Activated naive CD4-positive, alpha-beta T cell treated with anti-CD3 and anti-CD28 coated beads, Interleukin-2, amount 50 U/mL, for 16 hours (primary cell): ENCODE results near the gene CYP4F11.
"Not testable (repeated sequence)": the region's sequence is repeated elsewhere in the genome, so short reads cannot be mapped to it uniquely, and the experiment has no call there.

Experiments used
- DNase-seq: peaks from one replicate; pipeline ENCODE4 v3.0.0-alpha.2; 2020

The CYP4F11 gene

GRCh38 chr19:15934332-15935078 lies at the start of gene CYP4F11:
Gene CYP4F11 (minus strand): TSS chr19:15934529. CDS start chr19:15934408, 121 bp downstream.
- DNase-seq, result no peak

- DNase-seq, result no peak
Observed at GRCh38 chr19:15979293-15979692, 45.0 kb upstream of the CYP4F11 start.

- DNase-seq, result no peak
Observed at GRCh38 chr19:15977690-15978089, 43.4 kb upstream of the CYP4F11 start.

GRCh38 chr19:15976836-15977689 lies 42.7 kb upstream of the CYP4F11 start:
- no peak for DNase-seq

- DNase-seq, result no peak
Observed at GRCh38 chr19:15974856-15975255, 40.5 kb upstream of the CYP4F11 start.

GRCh38 chr19:15972043-15972442 lies 37.7 kb upstream of the CYP4F11 start:
- not testable (repeated sequence) for DNase-seq

- no peak for DNase-seq
Observed at GRCh38 chr19:15971224-15971780, 37.0 kb upstream of the CYP4F11 start.

- no peak for DNase-seq
Observed at GRCh38 chr19:15964231-15964630, 29.9 kb upstream of the CYP4F11 start.

- no peak for DNase-seq
Observed at GRCh38 chr19:15962319-15962718, 28.0 kb upstream of the CYP4F11 start.

GRCh38 chr19:15954820-15955219 lies 20.5 kb upstream of the CYP4F11 start:
- no peak for DNase-seq

- DNase-seq, result no peak
Observed at GRCh38 chr19:15948223-15949058, 14.1 kb upstream of the CYP4F11 start, which contains the start of gene OR10H4. Gene OR10H4 (plus strand): TSS chr19:15949008. CDS start chr19:15949008, 0 bp downstream.

- no peak for DNase-seq
Observed at GRCh38 chr19:15945301-15945700, 11.0 kb upstream of the CYP4F11 start.

- DNase-seq, result no peak
Observed at GRCh38 chr19:15944401-15944800, 10.1 kb upstream of the CYP4F11 start.

GRCh38 chr19:15937771-15938170 lies 3.4 kb upstream of the CYP4F11 start:
- DNase-seq, result no peak

GRCh38 chr19:15936950-15937349 lies 2.6 kb upstream of the CYP4F11 start:
- DNase-seq, result no peak

- no peak for DNase-seq
Observed at GRCh38 chr19:15936173-15936572, 1.8 kb upstream of the CYP4F11 start.

- DNase-seq, result no peak
Observed at GRCh38 chr19:15935167-15935702, 906 bp upstream of the CYP4F11 start.

- peak; percentile 34 for DNase-seq
Observed at GRCh38 chr19:15933761-15934331, 483 bp downstream of the CYP4F11 start.

- DNase-seq, result no peak
Observed at GRCh38 chr19:15928321-15928720, 6.0 kb downstream of the CYP4F11 start.

GRCh38 chr19:15926484-15926883 lies 7.8 kb downstream of the CYP4F11 start:
- no peak for DNase-seq

- DNase-seq, result no peak
Observed at GRCh38 chr19:15923702-15924101, 10.6 kb downstream of the CYP4F11 start.

- DNase-seq, result no peak
Observed at GRCh38 chr19:15922021-15922420, 12.3 kb downstream of the CYP4F11 start.
